ENCODE measurements around the gene ZYX.
"Not testable (repeated sequence)": the region's sequence is repeated elsewhere in the genome, so short reads cannot be mapped to it uniquely, and the experiment has no call there.

The ZYX gene

DNA sequence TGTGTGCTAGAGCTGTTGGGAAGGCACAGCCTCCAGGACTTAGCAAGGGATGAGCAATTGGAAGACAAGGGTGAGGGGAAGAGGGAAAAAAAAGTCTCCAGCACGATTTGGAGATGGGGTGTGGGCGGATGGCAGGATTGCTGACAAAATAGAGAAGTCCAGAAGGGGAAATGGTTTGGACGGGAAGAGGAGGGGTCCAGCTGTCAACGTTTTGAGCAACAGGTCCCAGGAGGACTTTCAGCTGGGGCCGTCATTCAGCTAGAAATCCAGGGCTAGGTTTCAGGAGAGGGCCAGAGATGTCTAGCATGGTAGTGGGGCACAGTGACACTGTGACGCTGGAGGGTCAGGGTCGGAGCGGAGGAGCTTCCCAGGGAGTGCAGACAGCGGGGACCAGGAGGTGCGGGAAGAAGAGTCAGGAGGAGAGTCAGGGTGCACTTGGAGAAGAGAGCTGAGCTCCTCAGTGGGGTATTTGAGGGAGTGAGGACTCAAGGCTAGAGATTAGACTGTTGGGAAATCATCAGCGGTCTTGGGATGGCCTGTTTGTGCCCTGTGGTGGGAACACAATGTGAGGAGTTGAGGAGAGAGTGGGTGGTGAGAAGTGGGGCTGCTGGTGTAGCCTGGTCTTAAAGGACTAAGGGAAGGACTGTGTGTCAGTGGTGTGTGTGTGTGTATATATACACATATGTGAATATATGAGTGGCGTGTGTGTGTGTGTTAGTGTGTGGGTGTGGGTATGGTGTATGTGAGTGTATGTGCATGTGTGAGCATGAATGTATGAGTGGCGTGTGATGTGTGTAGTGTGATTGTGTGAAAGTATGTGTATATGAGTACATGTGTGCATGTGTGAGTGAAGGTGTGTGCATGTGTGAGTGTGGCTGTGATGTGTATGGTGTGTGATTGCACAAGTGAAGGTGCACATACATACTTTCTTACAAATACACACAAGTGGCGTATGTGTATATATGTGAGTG, 3.8 kb downstream of the ZYX start:
- no peak for DNase-seq (ENCODE audit: low read depth)

DNA sequence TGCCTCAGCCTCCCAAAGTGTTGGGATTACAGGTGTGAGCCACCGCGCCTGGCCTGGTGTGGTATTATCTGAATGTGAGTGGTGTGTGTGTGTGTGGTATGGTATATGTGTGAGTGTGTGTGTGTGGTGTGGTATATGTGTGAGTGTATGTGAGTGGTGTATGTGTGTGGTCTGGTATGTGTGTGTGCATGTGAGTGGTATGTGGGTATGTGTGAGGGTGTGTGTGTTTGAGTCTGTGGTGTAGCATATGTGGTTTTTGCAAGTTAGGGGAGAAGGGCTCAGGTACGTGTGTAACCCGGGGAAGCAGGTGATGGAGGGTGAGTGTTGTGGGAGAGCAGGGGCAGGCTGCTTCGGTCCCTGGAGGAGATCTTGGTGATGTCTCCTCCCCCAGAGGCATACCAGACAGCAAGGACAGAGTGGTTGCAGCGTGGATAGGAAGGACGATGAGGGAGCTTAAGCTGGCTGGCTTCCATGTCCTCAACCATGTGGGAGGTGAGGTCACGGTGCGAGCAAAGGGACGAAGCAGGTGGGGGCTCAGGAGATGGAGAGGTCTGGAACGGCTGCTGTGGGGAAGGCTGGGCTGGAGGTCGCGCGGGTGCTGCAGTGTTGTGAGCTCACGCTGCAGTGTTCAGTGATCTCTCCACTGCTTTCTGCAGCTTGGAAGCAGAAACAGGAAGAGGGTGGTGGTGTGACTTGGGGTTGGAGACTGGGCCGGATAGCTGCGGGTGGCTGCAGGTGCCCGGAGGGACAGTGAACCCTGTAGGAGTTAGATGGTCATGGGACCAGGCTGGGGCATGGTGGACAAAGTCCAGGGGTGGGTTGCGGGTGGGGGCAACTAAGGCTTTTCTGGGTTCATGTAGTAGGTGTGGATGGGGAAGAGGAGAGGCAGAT, 5.0 kb downstream of the ZYX start:
- no peak for DNase-seq (ENCODE audit: low read depth)

DNA sequence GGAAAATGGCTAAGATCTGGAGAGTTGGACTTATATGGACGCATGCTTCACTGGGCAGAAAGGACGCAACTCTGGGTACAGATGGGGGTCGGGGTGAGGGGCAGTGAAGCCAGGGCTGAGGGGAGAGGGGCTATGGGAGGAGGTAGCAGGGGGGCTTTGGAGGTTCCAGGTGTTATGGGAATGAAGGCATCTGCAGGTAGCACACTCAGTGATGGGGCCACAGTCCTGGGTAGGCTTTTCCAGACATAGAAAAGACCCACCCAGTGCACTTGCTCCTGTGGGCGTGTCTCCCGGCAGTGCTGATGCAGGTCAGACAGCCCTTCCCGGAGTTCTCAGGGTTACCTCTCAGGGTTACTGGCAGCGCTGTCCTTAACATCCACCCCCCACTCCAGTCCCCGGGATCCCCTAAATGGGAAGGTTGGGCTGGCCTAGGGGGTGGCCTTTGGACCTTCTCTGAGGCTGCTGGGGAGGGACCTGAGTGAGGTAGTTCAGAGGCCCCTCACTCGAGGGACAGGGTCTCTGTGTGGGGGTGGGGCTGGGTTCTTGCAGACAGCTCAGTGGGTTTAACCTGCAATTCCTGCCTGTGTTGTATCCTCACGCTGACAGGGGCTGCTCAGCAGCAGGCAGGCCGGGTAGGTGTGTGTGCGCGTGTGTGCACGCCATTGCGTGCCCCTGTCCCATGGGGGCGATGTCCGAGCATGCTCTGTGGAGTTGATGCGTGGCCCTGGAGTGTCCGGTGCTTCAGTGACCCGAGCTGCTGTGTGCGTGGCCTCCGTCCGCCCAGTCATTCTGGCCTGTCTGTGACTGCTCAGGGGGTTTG, 6.2 kb downstream of the ZYX start:
- no peak for DNase-seq (ENCODE audit: low read depth)

DNA sequence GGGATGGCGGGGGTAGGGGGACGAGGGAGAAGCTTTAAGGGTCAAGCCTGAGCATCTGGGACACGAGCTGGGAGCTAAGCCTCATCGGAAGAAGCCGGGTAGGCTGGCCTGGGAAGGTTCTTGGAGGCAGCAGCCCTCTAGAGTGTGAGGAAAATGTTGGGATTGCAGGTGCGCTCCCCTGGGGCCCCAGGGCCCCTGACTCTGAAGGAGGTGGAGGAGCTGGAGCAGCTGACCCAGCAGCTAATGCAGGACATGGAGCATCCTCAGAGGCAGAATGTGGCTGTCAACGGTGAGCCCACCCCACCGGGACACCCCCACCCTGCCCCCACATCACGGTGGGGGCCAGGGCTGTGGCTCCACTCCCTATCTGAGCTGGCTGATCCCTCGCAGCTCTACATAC, 6.9 kb downstream of the ZYX start:
- DNase-seq (ENCODE audit: low read depth), result no peak

DNA sequence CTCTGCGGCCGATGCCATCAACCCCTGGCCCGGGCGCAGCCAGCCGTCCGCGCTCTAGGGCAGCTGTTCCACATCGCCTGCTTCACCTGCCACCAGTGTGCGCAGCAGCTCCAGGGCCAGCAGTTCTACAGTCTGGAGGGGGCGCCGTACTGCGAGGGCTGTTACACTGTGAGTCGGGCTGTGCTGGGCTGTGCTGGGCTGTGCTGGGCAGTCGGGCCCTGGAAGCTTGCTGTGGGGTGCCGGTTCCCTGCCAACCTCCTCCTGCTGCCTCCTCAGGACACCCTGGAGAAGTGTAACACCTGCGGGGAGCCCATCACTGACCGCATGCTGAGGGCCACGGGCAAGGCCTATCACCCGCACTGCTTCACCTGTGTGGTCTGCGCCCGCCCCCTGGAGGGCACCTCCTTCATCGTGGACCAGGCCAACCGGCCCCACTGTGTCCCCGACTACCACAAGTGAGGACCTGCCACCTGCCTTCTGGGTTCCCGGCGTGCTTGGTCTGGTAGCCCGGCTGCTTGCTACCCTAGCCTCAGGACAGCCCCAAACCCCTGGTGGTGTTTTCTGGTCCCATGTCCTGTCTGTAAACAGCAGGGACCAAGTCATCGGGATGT, 7.5 kb downstream of the ZYX start:
- no peak for DNase-seq (ENCODE audit: low read depth)

DNA sequence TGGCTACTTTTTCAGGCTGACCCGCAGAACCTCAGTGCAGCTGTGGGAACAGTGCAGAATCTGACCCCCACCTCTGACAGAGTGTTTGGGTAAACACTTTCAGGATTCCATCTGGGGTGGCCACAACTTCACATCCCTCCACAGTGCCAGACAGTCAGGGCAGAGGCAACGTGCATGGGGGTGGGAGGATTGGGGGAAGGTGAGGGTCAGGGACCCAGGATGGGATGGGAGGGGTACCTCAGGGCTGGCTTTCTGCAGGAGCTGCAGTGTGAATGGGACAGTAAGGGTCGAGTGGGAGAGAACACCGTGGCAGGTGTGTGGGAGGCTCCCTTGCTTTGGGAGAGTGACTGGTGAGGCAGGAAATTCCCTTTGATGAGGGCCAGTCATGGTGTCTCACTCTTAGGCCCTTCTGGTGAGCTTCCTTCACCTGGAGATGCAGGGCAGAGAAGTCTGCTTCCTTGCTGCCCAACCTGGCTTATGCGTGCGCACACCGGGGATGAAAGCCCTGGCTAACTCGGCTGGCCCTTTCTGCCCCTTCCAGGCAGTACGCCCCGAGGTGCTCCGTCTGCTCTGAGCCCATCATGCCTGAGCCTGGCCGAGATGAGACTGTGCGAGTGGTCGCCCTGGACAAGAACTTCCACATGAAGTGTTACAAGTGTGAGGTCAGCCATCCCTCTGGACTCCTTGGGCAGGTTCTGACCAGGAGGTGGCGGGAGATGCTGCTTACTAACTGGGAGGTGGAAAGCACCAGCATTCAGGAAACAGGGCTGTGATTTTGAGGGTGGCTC, 8.4 kb downstream of the ZYX start:
- DNase-seq (ENCODE audit: low read depth), result no peak

DNA sequence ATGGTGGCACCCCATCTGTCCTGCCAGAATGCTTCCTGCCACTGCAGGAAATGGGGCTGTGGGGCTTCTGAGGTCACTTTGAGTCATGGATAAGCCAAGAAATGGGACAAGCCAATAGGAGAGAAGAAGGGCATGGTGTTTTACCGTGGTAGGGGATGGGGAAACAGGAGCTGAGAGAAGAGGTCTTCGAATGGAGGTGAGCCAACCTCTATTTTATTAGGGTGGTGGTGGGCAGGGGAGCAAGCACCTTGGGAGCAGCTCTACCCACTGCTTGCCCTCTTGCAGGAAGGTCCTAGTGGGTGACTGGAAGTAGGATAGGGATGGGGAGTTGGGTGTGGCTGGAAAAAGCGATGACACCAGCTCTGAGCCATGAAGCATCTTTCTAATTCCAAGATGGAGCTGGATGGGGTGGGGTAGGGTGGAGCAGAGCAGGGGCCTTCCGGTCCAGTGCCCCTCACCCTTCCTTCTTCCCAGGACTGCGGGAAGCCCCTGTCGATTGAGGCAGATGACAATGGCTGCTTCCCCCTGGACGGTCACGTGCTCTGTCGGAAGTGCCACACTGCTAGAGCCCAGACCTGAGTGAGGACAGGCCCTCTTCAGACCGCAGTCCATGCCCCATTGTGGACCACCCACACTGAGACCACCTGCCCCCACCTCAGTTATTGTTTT, 9.1 kb downstream of the ZYX start:
- DNase-seq (ENCODE audit: low read depth), result no peak

DNA sequence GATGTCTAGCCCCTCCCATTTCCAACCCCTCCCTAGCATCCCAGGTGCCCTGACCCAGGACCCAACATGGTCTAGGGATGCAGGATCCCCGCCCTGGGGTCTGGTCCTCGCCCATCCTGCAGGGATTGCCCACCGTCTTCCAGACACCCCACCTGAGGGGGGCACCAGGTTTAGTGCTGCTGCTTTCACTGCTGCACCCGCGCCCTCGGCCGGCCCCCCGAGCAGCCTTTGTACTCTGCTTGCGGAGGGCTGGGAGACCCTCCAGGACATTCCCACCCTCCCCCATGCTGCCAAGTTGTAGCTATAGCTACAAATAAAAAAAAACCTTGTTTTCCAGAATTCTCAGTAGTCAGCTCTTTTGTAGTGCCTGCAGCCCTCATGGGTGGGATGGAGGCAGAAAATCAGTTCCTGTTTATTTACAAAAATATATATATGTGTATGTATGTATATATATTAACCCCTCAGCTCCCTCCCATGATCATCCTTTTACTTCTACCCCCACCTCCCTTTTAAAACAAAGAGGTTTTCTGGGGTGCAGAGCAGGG, 9.7 kb downstream of the ZYX start:
- DNase-seq (ENCODE audit: low read depth), result no peak

DNA sequence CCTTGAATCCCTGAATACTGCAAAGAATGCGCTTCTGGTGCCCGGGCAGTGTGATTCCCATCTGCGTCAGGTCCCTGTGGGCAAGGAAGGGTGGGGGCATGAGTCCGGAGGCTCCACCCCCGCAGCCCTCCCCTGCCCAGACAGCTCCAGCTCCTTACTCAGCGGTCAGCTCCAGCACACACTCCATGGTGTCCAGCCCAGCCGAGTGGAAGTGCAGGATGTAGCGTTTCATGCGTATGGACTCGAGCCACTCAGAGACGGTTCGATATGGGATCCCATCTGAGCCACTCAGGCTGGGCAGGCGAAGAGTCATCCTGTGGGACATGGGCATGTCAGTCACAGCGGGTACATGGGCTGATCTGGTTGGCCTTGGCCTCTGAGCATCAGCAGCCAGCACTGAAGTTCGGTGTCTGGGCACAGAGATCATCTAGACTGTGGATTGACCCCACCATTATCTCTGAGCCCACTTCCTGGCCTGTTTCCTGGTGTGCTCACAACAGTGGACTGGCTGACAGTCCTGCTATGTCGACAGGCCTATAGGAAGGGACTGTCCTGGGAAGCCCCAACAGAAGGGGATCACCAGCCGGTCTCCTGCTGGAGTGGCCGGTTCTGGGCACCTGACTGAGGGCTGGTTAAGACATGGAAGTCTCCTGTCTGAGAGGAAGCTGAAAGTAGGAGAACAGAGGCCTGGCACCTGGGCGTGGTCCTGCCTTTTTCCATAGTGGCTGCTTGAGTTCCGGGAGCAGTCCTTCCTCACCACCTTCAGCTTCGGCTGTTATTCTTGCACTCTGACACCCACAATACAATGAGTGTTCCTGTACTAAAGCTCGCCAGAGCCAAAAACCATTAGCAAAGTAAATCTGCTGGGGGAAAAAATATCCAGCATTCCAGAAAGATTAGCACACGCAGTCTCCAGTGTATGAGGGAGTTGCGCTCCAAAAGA, 10.6 kb downstream of the ZYX start:
- DNase-seq (ENCODE audit: low read depth), result no peak

DNA sequence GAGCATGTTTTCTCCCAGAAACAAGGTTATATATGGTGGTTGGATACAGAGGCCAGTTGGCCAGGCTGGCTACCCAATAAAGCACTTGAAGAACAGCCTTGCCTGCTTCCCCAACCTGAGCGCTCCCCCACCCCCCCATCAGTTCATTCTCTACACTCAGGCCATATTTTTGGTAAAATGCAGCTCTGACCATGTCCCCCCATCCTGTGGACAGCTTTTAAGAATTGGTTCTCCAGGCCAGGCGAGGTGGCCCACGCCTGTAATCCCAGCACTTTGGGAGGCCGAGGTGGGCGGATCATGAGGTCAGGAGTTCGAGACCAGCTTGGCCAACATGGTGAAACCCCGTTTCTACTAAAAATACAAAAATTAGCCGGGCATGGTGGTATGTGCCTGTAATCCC, 11.3 kb downstream of the ZYX start:
- DNase-seq (ENCODE audit: low read depth), result not testable (repeated sequence)

DNA sequence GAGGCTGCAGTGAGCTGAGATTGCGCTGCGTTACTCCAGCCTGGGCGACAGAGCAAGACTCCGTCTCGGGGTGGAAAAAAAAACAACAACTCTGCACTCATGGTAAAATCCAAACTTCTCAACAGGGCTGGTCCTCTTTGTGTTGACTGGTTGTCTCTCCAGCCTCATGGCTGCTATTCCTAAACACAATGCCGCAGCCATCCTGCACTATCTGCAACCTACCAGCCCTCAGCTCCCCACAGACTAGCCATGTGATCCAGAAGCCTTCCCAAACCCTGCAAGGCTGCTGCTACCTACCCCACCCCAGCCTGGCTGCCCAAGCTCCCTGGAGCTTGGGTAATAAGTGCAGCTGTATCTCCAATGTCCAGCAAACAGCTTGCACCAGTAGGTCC, 11.7 kb downstream of the ZYX start:
- DNase-seq (ENCODE audit: low read depth), result no peak

DNA sequence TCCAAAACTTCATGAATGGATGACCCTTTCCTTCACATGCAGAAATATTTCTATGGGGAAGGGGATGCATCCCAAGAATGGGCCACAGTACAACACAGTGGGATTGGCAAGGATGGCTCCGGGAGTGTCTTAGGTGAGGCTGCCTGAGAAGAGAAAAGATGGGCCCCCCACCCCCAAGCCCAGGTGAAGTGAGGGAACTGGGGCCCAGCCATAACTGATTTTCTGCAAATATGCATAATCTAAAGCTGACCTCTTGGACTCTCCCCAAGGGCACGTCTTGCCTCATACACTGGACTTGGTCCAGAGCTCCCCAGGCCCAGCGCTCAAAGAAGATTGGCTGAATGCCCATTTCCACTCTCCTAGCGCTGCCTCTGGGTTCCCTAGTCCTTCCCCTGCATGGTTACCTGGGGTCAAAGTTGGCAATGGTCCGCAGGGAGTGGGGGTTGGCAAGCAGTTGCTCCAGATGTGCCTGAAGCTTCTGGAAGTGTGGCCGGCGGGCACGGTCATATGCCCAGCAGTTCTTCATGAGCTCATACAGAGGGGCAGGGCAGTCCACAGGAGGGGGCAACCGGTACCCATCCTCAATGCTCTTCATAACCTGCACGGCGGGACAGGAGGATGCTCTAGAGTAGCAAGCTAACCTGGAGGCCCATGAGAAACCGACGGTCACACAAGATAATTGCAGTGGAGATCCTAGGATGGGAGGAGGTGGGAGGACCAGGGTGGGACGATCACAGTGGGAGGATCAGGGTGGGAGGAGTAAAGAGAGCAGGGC, 12.3 kb downstream of the ZYX start:
- no peak for DNase-seq (ENCODE audit: low read depth)

DNA sequence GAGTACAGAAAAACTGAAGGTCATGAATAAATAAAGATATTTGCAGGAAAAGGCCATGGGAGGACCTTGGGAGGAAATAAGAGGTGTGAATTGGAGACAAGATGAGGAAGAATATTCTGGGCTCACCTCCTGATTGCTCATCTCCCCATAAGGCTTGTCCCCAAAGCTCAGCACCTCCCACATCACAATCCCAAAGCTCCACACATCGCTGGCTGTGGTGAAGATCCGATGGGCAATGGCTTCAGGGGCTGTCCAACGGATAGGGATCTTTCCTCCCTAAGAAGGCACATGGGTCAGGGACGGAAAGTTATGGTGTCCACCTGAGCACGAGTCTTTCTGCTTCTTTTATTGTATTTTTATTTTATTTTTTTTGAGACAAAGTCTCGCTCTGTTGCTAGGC, 12.9 kb downstream of the ZYX start:
- no peak for DNase-seq (ENCODE audit: low read depth)

DNA sequence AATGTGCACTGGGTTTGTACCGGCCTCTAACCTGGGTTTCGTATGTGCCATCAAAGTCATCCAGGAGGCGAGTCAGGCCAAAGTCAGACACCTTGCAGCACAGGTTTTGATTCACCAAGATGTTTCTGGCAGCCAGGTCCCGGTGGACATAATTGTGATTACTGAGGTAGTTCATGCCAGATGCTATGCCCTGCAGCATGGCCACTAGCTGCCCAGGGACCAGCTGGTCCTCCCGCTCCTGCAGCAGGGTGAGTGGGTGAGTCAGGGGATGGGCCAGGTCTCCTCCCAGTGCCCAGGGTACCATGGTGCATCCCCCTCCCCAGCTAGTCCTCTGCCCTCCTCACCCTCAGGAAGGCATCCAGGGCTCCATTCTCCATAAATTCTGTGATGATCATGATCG, 13.6 kb downstream of the ZYX start:
- no peak for DNase-seq (ENCODE audit: low read depth)

DNA sequence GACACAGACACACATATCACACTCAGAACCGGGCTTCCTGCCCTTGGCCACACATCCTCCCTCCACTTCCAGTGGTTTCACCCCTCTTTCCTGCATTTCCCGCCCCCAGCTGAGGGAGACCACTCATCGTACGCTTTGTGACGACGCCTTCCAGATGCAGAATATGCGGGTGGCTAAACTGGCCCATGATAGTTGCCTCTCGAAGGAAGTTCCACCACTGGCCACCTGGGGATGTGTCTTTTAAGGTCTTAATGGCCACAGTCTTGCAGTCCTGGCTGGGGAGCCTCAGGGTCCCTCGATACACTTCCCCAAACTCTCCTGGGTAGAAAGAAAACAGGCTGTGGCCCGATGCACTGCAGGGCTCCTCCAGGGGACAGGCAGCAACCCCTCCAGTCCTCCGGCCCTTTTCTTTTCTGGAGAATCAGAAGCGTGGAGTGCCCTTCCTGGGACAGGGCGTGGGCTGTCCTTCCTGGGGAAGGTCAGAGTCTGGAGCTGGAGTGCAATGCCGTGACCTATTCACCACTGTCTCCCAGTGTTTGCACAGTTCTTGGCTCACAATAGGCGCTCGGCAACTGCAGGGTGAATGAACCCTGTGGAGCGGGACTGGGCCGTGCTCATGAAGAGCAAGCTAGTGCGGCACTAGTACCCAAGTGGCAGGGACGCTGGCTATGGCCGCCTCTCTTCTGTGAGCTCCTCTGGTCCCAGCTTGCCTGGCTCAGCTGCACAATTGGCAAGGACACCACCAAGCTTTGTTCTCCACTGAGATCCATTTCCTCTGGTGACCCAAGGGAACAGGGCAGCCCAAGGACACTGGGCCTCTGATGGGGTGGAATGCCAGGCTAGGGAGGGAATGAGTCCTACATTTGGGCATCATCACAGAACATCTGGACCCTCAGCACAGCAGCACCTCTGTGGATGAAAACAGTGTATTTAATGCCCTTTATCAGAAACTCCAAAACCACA, 14.3 kb downstream of the ZYX start:
- no peak for DNase-seq (ENCODE audit: low read depth)

DNA sequence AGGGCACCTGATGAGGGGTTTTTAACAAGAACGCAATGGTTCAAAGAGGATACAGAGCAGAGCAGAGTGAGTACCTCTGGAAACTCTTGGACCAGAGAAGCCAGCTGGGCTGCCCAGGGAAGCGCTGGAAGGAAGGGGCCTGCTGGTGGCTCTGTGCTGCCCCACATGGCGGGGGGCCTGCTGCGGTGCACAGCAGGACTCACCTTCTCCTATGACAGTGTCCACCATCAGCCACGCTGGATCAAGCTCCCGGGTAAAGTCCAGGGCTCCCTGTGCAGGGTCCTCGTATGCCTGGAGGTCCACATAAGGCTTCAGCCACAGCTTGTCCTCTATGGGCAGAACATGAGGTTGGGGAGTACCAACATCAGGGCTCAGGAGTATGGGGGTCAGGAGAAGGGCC, 15.0 kb downstream of the ZYX start:
- DNase-seq (ENCODE audit: low read depth), result no peak

Data from activated gamma-delta T cell treated with anti-CD3 and anti-CD28 coated beads, Interleukin-2, amount 50 U/mL, for 16 hours (primary cell).